HepG2 (cell line): ENCODE data around the gene SV2A.

Experiments used
- ADNP ChIP-seq: sonication (generic); formaldehyde crosslinking; IDR thresholded peaks from 2 replicates; pipeline ENCODE4 v1.4.0; 2020; ENCODE audit warnings: missing genetic modification reagents
- FOXP1 ChIP-seq, 2 experiments: fragments of 450-650 bp in 1 of 2; IDR thresholded peaks; 2 replicates each; pipeline ENCODE4 v1.6.1; 2017 to 2018; ENCODE audit warnings: antibody characterized with exemption in 1 of 2
- IKZF1 ChIP-seq: fragments of 450-650 bp; IDR thresholded peaks from 2 replicates; pipeline ENCODE4 v1.7.1; 2016
- JUN ChIP-seq: sonication (generic); formaldehyde crosslinking; IDR thresholded peaks from 2 replicates; pipeline ENCODE4 v1.4.0; 2020; ENCODE audit warnings: mild to moderate bottlenecking, missing genetic modification reagents
- NFRKB ChIP-seq: fragments of 450-650 bp; IDR thresholded peaks from 2 replicates; pipeline ENCODE4 v1.6.1; 2017
- POLR2A ChIP-seq, 2 experiments: IDR thresholded peaks; 2 replicates each; pipeline ENCODE4 v1.6.1; 2011; ENCODE audit warnings: low read depth in 2 of 2, low read length in 2 of 2, mild to moderate bottlenecking in 1 of 2, moderate library complexity in 1 of 2; ENCODE audit not compliant: insufficient read depth in 1 of 2
- RBFOX2 ChIP-seq: fragments of 200-400 bp; formaldehyde crosslinking; IDR thresholded peaks from 2 replicates; pipeline ENCODE4 v1.6.1; 2017; ENCODE audit warnings: low read depth, mild to moderate bottlenecking, low read length
- TEAD2 ChIP-seq: sonication (generic); formaldehyde crosslinking; IDR thresholded peaks from 2 replicates; pipeline ENCODE4 v1.9.0; 2021; ENCODE audit warnings: missing genetic modification reagents
- ZFX ChIP-seq: sonication (generic); formaldehyde crosslinking; IDR thresholded peaks from 2 replicates; pipeline ENCODE4 v1.4.0; 2020; ENCODE audit warnings: mild to moderate bottlenecking, low read depth, missing genetic modification reagents, moderate library complexity
- ZNF530 ChIP-seq: sonication (generic); formaldehyde crosslinking; IDR thresholded peaks from 2 replicates; pipeline ENCODE4 v1.5.0; 2020; ENCODE audit warnings: low read depth, mild to moderate bottlenecking, missing genetic modification reagents
- ZNF737 ChIP-seq: sonication (generic); formaldehyde crosslinking; IDR thresholded peaks from 2 replicates; pipeline ENCODE4 v1.5.0; 2020; ENCODE audit warnings: missing genetic modification reagents, mild to moderate bottlenecking, borderline replicate concordance
- ZNF780A ChIP-seq: sonication (generic); formaldehyde crosslinking; IDR thresholded peaks from 2 replicates; pipeline ENCODE4 v1.8.0; 2022; ENCODE audit warnings: mild to moderate bottlenecking, missing genetic modification reagents, moderate library complexity
- TF ChIP-seq, protein P1 (sequence below): sonication (generic); formaldehyde crosslinking; IDR thresholded peaks from 2 replicates; pipeline ENCODE4 v1.5.0; 2020; ENCODE audit warnings: mild to moderate bottlenecking, missing genetic modification reagents, moderate library complexity

GRCh38 chr1:149967041-149967440 lies 49.4 kb upstream of the SV2A start:
- TF ChIP-seq, protein P1, sequence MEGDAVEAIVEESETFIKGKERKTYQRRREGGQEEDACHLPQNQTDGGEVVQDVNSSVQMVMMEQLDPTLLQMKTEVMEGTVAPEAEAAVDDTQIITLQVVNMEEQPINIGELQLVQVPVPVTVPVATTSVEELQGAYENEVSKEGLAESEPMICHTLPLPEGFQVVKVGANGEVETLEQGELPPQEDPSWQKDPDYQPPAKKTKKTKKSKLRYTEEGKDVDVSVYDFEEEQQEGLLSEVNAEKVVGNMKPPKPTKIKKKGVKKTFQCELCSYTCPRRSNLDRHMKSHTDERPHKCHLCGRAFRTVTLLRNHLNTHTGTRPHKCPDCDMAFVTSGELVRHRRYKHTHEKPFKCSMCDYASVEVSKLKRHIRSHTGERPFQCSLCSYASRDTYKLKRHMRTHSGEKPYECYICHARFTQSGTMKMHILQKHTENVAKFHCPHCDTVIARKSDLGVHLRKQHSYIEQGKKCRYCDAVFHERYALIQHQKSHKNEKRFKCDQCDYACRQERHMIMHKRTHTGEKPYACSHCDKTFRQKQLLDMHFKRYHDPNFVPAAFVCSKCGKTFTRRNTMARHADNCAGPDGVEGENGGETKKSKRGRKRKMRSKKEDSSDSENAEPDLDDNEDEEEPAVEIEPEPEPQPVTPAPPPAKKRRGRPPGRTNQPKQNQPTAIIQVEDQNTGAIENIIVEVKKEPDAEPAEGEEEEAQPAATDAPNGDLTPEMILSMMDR = no peak
- TF ChIP-seq POLR2A (IDR thresholded peaks at IDR 0.05; ENCODE audit: insufficient read depth in 1 of 2, low read depth in 2 of 2, low read length in 2 of 2) = no peak
- TF ChIP-seq JUN = no peak
- no peak for TF ChIP-seq FOXP1 (IDR thresholded peaks at IDR 0.05)
- no peak for TF ChIP-seq FOXP1 (CRISPR knock-in tag; IDR thresholded peaks at IDR 0.05)
- no peak for TF ChIP-seq ZNF530 (CRISPR knock-in tag)
- TF ChIP-seq ZNF737 = no peak
- TF ChIP-seq RBFOX2 = no peak
- TF ChIP-seq TEAD2 (CRISPR knock-in tag) = no peak
- no peak for TF ChIP-seq NFRKB
- TF ChIP-seq ZNF780A (CRISPR knock-in tag) = no peak
- TF ChIP-seq ZFX (CRISPR knock-in tag) = no peak
- TF ChIP-seq ADNP (CRISPR knock-in tag) = no peak
- no peak for TF ChIP-seq IKZF1
